Activated B cell treated with CpG ODN at 0.5 μM for 24 hours (primary cell): Measurements from ENCODE around the gene CYP2C19. TPM values are rescaled to one million over a fixed set of nuclear protein-coding genes. Genes with fewer than 3 reads are reported as not detected.

Experiments used
- ATAC-seq: fragments of 200-7000 bp; cut with Tn5 transposase; one replicate; pipeline ENCODE4 v1.10.0; 2021; ENCODE audit warnings: low read depth, mild to moderate bottlenecking, moderate library complexity
- CTCF ChIA-PET: fragments of 350-600 bp; sonication (Branson Sonifier 250); formaldehyde crosslinking; loops from one replicate; lab custom pipeline; 2021; ENCODE audit warnings: antibody characterized with exemption; lab: Charles Lee
- POLR2A ChIA-PET: fragments of 350-600 bp; sonication (Branson Sonifier 250); formaldehyde crosslinking; loops from one replicate; lab custom pipeline; 2021; ENCODE audit warnings: antibody characterized with exemption; lab: Charles Lee
- DNase-seq: peaks from one replicate; pipeline ENCODE4 v3.0.0; 2022
- H3K27ac Mint-ChIP-seq: one replicate; pipeline ENCODE4 v1.8.0; 2020; ENCODE audit warnings: mixed read lengths
- H3K27me3 Mint-ChIP-seq: one replicate; pipeline ENCODE4 v1.8.0; 2021; ENCODE audit warnings: mixed read lengths
- H3K36me3 Mint-ChIP-seq: one replicate; pipeline ENCODE4 v1.8.0; 2021; ENCODE audit warnings: low read depth, mixed read lengths
- H3K4me1 Mint-ChIP-seq: one replicate; pipeline ENCODE4 v1.8.0; 2021; ENCODE audit warnings: mixed read lengths
- H3K4me3 Mint-ChIP-seq: one replicate; pipeline ENCODE4 v1.8.0; 2020; ENCODE audit warnings: mild to moderate bottlenecking, mixed read lengths
- H3K9me3 Mint-ChIP-seq: one replicate; pipeline ENCODE4 v1.8.0; 2020; ENCODE audit warnings: mixed read lengths
- CTCF ChIP-seq: fragments of 200-600 bp; IDR thresholded peaks from one replicate; pipeline ENCODE4 v1.8.0; 2022; ENCODE audit warnings: antibody characterized with exemption, mild to moderate bottlenecking
- intact Hi-C: fragments of 100-400 bp; cut with micrococcal nuclease; formaldehyde crosslinking; loops from one replicate; pipeline ENCODE4 v1.15.1; 2024
- total RNA-seq: library from RNA; stranded (reverse); gene quantifications from 2 replicates; pipeline ENCODE4 v1.2.3, GENCODE V29; 2022

CYP2C19 gene
- total RNA-seq, 1 donor from 2014 or later = not detected

- no peak overlapping the region for H3K27ac Mint-ChIP-seq
- ChIA-PET POLR2A (no interaction called here), CTCF (no interaction called here)
- no peak overlapping the region for H3K4me3 Mint-ChIP-seq
- H3K27me3 Mint-ChIP-seq = no peaks in the 10 kb centered on the region
- no peaks in the 10 kb centered on the region for H3K4me1 Mint-ChIP-seq
- TF ChIP-seq CTCF = no peak
- peaks cover 8% of the 10 kb centered on the region for H3K9me3 Mint-ChIP-seq
- no peak for DNase-seq
- intact Hi-C loops = no loop called here
- ATAC-seq = no peak
- no peaks in the 10 kb centered on the region for H3K36me3 Mint-ChIP-seq
These were observed 139.6 kb downstream of the CYP2C19 start for GRCh38 chr10:94902080-94902479.

- POLR2A ChIA-PET = no interaction called here
- Mint-ChIP-seq H3K36me3 (no peaks in the 10 kb centered on the region), H3K4me1 (no peaks in the 10 kb centered on the region), H3K27me3 (no peaks in the 10 kb centered on the region), H3K4me3 (no peak overlapping the region), H3K27ac (no peak overlapping the region), H3K9me3 (peaks cover 5% of the 10 kb centered on the region)
- no peak for DNase-seq
- intact Hi-C loops = no loop called here
- CTCF ChIA-PET = no interaction called here
- no peak for ATAC-seq
- TF ChIP-seq CTCF = no peak
These were observed 140.1 kb downstream of the CYP2C19 start for GRCh38 chr10:94902570-94902969.

Other genes with a start within 250 kb of the CYP2C19 start
- 23.8 and 27.3 TPM in 2 replicates for gene HELLS, start 216.9 kb upstream of the CYP2C19 start, total RNA-seq
- not detected in 2 replicates for gene CYP2C18, start 79.0 kb upstream of the CYP2C19 start, total RNA-seq
- not detected in 2 replicates for gene CYP2C9, start 176.0 kb downstream of the CYP2C19 start, total RNA-seq